ENCODE results near the gene CPTP.

Gene CPTP

DNA sequence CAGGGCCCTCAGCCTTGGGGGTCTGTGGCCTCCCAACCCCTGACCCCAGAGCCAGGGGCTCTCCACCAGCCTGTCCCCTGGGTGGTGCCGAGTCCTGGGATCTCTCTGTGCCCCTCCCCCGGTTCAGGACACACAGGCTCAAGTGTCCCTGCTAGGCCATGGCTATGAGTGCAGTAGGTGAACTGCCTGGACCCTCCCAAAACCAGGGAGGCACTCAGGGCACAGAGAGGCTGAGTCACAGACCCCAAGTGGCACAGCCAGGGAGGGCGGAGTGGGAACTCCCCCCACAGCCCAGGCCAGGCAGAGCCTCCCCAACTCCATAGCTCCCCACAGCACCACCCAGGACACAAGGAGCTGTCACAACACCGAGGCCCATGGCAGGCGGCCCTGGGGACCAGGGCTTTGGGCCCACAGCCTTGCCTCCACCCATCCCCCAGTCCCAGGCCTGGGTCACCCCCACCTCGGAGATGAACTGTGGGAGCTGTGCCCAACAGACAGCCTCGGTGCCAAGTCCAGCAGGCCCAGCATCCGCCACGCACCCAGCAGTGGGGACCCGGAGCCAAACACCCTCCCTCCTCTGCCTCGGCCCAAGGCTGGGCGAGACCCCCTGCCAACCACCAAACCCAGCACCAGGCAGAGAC lies 21.4 kb downstream of the CPTP start:
- in situ Hi-C loops (cut with HindIII; ENCODE audit: low sequenced_read_pairs), result no loop called here
- H3K4me3 ChIP-seq (ENCODE audit: low read depth, low read length), result no peak overlapping the region
- DNase-seq (ENCODE audit: low read depth, low spot score), result no peak
- TF ChIP-seq, protein P1, sequence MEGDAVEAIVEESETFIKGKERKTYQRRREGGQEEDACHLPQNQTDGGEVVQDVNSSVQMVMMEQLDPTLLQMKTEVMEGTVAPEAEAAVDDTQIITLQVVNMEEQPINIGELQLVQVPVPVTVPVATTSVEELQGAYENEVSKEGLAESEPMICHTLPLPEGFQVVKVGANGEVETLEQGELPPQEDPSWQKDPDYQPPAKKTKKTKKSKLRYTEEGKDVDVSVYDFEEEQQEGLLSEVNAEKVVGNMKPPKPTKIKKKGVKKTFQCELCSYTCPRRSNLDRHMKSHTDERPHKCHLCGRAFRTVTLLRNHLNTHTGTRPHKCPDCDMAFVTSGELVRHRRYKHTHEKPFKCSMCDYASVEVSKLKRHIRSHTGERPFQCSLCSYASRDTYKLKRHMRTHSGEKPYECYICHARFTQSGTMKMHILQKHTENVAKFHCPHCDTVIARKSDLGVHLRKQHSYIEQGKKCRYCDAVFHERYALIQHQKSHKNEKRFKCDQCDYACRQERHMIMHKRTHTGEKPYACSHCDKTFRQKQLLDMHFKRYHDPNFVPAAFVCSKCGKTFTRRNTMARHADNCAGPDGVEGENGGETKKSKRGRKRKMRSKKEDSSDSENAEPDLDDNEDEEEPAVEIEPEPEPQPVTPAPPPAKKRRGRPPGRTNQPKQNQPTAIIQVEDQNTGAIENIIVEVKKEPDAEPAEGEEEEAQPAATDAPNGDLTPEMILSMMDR (IDR thresholded peaks at IDR 0.05; ENCODE audit: low read depth, low read length), result no peak

DNA sequence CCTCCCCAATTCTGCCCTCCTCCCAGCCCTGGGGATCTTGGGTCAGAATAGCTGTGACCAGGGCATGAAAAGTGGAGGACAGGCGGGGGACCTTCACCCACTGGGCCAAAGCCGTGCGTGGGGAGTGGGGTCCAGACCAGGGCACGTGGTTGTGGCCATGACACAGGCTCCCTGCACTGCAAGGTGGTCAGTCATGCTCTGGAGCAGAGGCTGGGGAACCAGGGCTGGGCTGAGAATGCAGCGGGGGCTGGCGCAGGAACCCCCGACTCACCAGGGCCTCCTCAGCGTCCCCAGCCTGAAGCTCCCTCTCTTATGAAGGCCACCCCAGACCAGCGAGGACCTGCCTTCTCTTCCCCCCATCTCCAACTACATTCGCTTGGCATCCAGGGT lies 21.9 kb downstream of the CPTP start:
- no peak for DNase-seq (ENCODE audit: low read depth, low spot score)
- H3K4me3 ChIP-seq (ENCODE audit: low read depth, low read length), result no peak overlapping the region
- in situ Hi-C loops (cut with HindIII; ENCODE audit: low sequenced_read_pairs), result no loop called here
- TF ChIP-seq, protein P1 (IDR thresholded peaks at IDR 0.05; ENCODE audit: low read depth, low read length), result no peak

DNA sequence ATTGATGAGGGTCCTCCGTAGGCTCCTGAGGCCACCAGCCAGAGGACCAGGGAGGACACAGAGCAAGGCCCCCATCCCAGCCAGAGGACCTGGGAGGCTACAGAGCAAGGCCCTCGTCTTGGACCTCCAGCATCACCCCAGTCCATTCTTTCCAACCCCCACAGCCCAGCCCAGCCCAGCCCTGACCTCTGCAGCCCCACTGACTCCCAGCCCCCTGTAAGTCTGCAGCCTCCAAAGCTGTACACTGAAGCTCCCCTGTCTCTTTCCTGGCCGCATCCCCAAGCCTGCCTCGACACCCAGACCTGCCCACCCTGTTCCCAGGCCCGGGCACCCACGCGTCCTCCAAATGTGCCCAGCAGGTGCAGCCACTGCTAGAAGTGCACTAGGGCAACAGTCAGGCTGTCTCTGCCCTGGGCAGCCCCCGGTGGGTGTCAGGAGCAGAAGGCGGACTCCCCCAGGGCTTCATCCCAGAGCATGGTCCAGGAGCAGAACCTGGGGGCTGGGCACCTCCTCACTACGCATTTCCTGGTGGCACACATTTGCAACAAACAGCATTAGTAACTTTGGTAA lies 22.5 kb downstream of the CPTP start:
- peak overlapping the region; percentile 71 for H3K4me3 ChIP-seq (ENCODE audit: low read depth, low read length)
- in situ Hi-C loops (cut with HindIII; ENCODE audit: low sequenced_read_pairs), result no loop called here
- TF ChIP-seq, protein P1 (IDR thresholded peaks at IDR 0.05; ENCODE audit: low read depth, low read length), result no peak
- DNase-seq (ENCODE audit: low read depth, low spot score), result no peak

DNA sequence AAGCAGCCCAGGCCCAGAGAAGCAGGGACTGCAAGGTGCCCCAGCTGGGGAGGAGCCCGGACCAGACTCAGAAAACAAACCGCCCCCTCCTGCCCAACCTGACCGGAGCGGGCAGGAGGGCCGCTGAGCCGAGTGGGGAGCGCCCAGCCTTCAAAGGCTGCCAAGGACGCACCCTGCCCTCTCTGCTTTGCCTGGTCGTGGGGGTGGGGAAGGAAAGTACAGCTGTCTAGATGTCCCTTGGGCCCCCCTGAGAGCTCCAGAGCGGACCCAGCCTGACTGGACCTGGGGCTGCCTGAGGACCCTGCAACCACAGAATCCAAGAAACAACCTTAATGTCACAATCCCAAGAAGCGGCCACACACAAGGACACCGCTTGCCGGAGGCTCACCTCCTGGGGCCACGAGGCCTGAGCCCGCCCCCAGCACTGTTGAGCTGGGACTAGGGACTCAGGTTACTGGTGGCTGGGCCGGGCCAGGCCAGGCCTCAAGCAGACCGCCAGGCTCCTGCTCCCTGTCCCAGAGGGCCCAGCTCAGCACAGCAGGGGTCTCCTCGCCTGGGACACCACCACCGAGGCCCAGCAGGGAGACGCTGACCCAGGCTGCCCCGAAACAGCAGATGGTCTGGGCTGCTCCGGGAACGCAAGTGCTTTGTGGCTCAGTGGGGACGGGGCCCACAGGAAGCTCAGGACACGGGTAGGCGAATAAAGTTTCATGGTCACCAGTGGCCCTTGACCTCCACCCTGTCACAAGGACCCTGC lies 23.2 kb downstream of the CPTP start:
- TF ChIP-seq, protein P1 (IDR thresholded peaks at IDR 0.05; ENCODE audit: low read depth, low read length), result no peak
- DNase-seq (ENCODE audit: low read depth, low spot score), result peak; percentile 31
- in situ Hi-C loops (cut with HindIII; ENCODE audit: low sequenced_read_pairs), result no loop called here
- H3K4me3 ChIP-seq (ENCODE audit: low read depth, low read length), result peak overlapping the region; percentile 71

DNA sequence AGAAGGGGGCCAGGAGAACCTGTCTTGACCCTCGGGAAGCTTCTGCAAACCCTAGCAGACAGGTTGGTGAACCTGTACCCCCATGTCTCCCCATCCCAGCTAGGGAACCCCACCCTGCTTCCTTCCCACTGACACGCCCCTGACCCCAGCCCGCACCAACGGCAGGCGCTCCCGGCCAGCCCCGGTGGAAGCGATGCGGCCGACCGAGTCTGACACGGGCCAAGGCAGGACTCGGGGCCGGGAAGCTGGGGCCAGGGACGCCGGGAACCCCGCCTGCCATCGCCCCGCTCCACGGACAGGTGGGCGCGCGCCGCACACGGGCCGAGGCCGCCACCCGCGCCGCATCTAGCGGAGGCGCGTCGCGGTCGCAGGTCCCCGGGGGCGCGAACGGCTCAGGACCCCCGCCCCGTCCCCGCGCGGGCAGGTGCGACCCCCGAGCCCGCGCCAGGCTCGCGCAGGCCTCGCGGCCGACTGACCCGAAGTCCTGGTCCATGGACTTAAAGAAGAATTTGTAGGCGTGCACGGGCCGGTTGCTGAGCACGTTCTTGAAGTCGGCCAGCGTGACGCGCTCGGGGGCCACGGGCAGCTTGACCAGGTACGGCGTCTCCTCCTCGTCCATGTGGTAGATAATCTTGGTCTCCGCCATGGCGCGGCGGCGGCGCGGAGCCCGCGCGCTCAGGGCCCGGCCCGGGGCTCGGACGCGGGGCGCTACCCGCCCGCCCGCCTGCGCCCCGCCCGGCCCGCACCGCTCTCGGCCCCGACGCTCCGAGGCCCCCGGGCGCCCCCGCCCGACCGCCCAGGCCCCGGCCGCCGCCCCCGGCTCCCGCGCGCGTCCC lies 24.0 kb downstream of the CPTP start:
- TF ChIP-seq, protein P1 (IDR thresholded peaks at IDR 0.05; ENCODE audit: low read depth, low read length), result no peak
- peak; percentile 52 for DNase-seq (ENCODE audit: low read depth, low spot score)
- peak overlapping the region; percentile 71 for H3K4me3 ChIP-seq (ENCODE audit: low read depth, low read length)
- in situ Hi-C loops (cut with HindIII; ENCODE audit: low sequenced_read_pairs), result no loop called here
